IMR-90 (cell line): ENCODE results near the gene PTPRN2.

Experiments used
- CEBPB ChIP-seq: IDR thresholded peaks from 2 replicates; pipeline ENCODE4 v1.6.1; 2012; ENCODE audit warnings: low read depth, low read length, improper control_type of control experiment
- CHD1 ChIP-seq: IDR thresholded peaks from 2 replicates; pipeline ENCODE4 v1.6.1; 2012; ENCODE audit warnings: low read depth, low read length, improper control_type of control experiment
- MAFK ChIP-seq: IDR thresholded peaks from 2 replicates; pipeline ENCODE4 v1.6.1; 2012; ENCODE audit warnings: low read depth, low read length, improper control_type of control experiment
- NFE2L2 ChIP-seq: fragments of 150-350 bp; IDR thresholded peaks from 2 replicates; pipeline ENCODE4 v1.6.1; 2016; ENCODE audit warnings: low read depth, mild to moderate bottlenecking, low read length
- POLR2A ChIP-seq: IDR thresholded peaks from 2 replicates; pipeline ENCODE4 v1.6.1; 2012; ENCODE audit warnings: mild to moderate bottlenecking, low read depth, low read length
- RFX5 ChIP-seq: IDR thresholded peaks from 2 replicates; pipeline ENCODE4 v1.8.0; 2012; ENCODE audit warnings: low read depth, mild to moderate bottlenecking, low read length, moderate library complexity
- TF ChIP-seq, protein P1 (sequence below): conservative IDR thresholded peaks from 2 replicates; pipeline ENCODE4 v1.5.1; 2012; ENCODE audit warnings: mild to moderate bottlenecking, low read depth, low read length, improper control_type of control experiment
- TF ChIP-seq, protein P2 (sequence below): fragments of 150-350 bp; IDR thresholded peaks from 2 replicates; pipeline ENCODE4 v1.6.1; 2016; ENCODE audit warnings: low read depth, mild to moderate bottlenecking, low read length, moderate library complexity, borderline replicate concordance

DNA sequence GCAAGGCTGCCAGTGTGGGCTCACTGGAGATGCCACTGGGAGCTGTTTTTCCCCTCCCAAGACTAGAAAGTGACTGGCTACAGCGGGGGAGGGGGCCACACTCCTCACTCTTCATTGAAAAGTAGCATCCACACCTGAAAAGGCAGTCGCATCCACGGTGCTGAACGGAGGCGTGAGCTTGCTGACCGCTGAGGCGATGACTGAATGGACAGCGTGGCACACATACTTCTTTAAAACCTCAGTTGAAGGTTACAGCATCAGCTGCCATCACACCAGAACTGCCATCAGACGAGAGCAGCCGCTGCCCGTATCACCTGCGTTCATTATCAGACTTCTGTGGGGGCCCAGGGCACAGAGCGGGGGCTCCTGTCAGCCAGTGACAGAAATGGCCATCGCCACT is 923.6 kb downstream of the PTPRN2 start:
- TF ChIP-seq POLR2A (no peak), RFX5 (no peak), CHD1 (no peak), CEBPB (no peak), MAFK (no peak), NFE2L2 (no peak)
- TF ChIP-seq, protein P1, sequence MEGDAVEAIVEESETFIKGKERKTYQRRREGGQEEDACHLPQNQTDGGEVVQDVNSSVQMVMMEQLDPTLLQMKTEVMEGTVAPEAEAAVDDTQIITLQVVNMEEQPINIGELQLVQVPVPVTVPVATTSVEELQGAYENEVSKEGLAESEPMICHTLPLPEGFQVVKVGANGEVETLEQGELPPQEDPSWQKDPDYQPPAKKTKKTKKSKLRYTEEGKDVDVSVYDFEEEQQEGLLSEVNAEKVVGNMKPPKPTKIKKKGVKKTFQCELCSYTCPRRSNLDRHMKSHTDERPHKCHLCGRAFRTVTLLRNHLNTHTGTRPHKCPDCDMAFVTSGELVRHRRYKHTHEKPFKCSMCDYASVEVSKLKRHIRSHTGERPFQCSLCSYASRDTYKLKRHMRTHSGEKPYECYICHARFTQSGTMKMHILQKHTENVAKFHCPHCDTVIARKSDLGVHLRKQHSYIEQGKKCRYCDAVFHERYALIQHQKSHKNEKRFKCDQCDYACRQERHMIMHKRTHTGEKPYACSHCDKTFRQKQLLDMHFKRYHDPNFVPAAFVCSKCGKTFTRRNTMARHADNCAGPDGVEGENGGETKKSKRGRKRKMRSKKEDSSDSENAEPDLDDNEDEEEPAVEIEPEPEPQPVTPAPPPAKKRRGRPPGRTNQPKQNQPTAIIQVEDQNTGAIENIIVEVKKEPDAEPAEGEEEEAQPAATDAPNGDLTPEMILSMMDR: no peak
- TF ChIP-seq, protein P2, sequence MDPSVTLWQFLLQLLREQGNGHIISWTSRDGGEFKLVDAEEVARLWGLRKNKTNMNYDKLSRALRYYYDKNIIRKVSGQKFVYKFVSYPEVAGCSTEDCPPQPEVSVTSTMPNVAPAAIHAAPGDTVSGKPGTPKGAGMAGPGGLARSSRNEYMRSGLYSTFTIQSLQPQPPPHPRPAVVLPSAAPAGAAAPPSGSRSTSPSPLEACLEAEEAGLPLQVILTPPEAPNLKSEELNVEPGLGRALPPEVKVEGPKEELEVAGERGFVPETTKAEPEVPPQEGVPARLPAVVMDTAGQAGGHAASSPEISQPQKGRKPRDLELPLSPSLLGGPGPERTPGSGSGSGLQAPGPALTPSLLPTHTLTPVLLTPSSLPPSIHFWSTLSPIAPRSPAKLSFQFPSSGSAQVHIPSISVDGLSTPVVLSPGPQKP: no peak
